GM18519 (cell line): ENCODE results near the gene PEAK3.

Experiments used
- ATAC-seq: cut with Tn5 transposase; IDR thresholded peaks from one replicate; pipeline ENCODE4 v1.9.1; 2021; ENCODE audit warnings: mild to moderate bottlenecking, moderate library complexity; ENCODE audit not compliant: unreplicated experiment, low FRiP score

Gene PEAK3

DNA sequence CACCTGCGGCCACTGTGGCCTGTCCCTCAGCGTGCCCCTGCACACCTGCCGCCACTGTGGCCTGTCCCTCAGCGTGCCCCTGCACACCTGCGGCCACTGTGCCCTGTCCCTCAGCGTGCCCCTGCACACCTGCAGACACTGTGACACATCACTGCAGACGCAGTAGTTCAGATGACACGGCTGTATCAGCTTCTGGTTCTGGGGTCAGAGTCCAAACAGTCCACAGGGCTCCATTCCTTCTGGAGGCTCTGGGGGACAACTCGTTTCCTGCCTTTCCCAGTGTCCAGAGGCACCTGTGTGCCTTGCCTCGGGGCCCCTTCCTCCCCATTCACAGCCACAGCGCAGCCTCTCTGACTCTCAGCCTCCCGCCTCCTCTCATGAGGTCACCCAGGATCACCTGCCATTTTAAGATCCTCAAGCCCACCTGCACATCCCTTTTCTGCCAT, 39.9 kb downstream of the PEAK3 start:
- no peak for ATAC-seq

DNA sequence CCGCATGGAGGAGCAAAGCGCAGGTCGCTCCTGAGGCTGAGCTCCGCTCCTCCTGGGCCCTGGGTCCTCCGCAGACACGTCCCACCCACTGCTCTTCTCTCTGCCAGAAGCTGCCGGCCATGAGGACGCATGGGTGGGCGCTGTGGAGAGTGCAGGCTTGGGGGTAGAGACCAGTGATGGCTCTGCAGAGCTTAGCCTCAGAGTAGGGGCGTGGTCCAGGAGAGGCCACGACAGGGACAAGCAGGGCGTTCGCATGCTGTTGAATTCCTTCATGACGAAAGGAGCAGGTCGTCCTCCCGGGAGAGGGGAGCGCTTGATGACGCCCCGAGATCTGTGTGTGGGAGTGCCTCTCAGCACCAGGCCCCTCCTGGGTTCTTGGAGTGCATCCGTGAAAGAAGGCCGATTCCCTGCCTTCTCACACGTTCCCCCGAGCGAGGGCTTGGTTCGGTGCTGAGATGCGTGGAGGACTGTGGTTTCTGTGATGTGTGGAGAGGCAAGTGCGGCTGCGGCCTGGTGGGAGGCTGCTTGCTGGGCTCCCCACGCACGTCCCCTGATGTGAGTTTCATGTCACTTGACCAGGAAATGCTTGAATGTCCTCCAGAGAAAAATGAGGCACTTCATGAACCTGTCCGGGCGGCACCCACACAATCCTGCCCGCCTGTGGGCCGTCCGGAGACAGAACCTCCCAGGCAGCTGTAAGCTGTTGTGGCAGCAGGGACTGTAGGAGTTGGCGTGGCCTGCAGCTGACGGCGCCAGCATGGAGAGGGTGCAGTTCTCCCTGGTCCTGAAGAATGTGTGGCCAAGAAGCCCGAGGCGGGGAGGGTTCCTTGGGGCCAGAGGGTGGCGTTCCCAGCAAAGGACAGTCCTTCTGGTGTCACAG, 40.9 kb downstream of the PEAK3 start:
- ATAC-seq = no peak

DNA sequence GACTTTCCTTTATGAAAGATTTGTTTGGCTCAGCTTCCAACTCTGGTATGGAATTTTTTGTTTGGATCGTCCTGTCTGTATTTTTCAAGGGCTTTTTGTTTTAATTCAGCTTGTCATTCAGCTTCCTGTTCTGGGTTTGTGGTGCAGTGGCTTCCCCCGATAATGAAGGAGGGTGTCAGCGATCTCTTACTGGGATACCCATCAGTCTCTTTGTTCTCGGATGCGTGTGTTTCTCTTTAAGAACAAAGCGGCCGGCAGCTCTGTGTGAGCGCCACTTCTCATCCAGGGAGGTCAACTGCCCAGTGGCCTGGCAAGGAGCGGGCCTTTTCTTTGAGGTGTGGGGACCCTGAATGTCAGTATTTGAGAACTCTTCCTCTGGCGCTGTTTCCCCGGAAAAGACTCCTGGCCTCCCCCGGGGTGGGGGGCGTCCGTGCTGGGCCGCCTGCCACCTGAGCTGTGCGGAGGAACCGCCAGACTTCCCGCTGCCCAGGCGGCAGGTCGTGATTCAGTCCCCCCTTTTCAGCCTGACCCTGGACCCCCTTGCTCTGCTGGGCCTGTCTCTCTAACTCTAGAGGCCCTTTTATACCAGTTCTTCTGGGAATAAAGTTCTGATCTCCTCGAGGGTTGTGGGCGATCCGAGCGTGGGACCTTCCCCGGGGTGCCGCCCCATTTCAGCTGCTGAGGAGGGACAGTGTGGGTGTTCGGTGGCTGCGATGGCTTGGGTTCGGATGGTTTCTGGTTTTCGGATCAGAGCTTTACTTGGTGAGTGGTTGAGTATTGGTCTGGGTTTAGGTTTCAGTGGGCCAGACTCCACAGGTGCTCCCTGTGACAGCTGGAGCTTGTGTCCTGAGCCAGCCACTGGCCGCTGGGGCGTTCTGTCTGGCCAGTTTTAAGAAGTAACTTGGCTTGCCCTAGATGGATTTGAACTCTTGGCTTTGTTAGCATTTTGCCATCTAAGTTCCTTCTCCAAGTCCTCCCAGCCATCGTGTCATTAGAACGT, 41.9 kb downstream of the PEAK3 start:
- no peak for ATAC-seq

DNA sequence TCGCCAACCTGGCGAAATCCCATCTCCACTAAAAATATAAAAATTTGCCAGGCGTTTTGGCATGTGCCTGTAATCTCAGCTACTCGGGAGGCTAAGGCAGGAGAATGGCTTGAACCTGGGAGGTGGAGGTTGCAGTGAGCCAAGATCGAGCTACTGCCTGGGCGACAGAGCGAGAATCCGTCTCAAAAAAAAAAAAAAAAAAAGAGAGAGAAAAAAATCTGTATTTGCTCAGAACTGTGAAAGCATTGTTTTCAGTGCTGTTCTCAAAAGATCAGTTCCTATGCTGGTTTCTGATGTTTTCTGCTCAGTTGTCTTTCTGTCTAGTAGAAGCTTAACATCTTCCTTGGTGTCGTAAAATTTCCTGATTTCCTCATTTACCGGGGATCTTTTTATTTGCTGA, 42.8 kb downstream of the PEAK3 start:
- no peak for ATAC-seq

DNA sequence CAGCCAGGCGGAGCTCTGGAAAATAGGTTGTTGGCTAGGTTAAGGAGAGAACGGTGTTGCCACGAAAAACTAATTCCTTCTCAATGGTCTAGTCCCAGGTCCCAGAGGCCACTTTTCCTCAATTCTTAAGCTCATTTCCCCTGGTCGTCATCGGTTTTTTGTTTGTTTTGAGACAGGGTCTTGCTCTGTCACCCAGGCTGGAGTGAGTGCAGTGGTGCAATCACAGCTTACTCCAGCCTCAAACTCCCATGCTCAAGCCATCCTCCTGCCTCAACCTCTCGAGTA, 44.2 kb downstream of the PEAK3 start:
- no peak for ATAC-seq

DNA sequence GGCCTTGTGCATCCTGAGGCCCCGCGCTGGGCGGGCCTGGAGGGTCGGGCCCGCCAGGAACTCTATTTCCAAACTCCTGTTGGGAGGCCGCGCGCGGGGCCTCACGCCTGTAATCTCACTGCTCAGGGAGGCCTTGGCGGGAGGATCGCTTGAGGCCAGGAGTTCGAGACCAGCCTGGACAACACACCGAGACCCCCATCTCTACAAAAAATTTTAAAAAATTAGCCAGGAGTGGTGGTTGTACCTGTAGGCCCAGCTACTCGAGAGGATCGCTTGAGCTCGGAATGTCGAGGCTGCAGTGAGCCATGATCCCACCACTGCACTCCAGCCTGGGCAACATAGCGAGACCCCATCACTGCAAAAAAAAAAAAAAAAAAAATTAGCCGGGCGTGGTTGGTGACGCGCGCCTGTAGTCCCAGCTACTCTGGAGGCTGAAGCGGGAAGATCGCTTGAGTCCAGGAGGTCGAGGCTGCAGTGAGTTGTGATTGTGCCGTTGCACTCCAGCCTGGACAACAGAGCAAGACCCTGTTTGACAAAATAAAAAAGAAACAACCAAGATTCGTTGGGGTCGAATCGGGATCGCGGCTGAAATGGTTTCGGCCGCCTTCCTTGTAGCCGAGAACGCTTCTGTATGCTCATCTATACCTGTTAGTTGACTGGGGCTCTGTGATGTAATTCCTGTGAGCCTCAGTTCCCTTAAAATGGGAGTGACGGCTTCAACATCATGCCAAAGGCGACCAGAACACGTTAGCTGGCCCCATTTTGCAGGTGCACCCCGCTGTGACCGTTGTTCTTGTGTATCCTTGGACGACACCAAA, 44.7 kb downstream of the PEAK3 start:
- no peak for ATAC-seq

DNA sequence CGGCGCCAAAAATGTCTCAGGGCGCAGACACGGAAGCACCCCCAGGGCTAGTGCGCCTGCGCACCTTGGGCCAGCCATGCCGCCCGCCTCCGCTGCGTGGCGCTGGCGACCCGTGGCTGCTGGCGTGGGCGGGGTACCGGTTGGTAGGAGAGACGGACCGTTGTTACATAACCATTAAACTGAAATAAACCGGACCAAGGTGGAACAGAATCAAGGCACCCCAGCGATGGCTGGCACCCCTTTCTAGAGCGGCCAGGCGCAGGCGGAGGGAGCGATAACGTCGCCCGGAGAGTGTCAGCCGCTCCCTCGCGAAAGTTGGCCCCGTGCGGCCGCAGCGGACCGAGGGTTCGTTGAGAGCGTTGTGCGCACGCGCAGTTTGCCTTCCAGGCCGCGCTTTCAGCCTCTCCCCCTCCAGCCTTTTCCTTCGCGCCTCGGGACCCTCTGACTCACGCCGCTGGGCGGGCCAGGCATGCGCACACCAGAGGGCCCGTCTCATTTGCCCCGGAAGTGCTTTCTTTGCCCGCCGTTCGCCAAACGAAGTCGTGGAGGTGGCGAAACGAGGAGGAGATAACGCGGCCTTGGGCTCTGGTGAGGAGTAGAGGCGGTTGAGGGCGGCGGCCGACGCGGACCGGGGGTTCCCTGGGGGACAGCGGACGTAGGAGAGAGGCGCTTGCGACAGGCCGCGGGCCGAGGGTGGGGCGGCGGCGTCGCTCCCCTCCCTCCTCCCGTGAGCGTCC, 45.5 kb downstream of the PEAK3 start, which contains the start of the genes PLEKHJ1 and SF3A2:
Gene PLEKHJ1 (minus strand): TSS at position 16 of the 737 bp plus-strand sequence. CDS start 81 bp downstream, outside the sequence.
Gene SF3A2 (plus strand): TSS at position 511 of the 737 bp plus-strand sequence. CDS start 6,595 bp downstream, outside the sequence.
- ATAC-seq = peak; percentile 52

DNA sequence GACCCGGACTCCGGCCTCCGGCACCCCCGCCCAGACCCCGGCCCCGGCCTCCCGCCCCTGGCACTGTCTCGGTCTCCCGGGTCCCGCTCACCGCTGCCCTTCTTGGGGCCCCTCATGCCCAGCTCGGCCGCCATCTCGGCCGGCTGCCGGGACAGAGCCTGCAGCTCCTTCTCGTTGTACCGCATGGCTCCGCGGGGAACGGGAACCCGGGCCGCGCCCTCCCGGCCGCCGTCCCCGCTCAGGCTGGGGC, 46.0 kb downstream of the PEAK3 start:
- no peak for ATAC-seq

DNA sequence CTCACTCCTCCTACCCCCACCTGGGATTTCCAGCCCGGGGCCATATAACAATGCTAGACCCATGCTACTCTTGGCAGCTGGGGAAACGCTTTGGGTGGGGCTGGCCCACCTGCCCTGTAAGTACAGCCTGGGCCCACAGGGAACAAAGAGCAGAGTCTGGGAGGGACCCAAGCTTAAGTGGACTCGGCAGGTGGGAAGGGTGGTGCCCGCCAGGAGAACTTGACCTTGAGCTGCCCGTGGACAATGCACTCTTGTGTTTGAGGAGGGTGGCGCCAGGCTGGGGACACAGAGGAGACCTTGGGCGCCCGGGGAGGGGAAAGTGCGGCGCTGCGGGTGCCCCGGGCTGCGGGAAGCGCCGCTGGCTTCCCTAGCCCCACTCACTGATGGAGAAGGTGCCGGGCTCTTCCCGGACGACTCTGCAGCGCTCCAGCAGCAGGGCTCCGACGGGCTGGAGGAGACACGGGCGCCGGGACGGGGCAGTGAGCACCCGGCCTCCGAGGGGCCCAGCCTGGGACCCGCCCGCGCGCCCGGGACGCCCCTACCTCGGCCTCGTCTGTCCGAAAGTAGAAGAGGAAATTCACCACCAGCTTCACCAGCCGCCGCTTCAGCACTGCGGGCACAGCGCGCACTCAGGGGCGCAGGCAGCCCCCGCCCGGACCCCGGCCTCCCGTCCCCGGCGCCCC, 46.5 kb downstream of the PEAK3 start:
- ATAC-seq = no peak

DNA sequence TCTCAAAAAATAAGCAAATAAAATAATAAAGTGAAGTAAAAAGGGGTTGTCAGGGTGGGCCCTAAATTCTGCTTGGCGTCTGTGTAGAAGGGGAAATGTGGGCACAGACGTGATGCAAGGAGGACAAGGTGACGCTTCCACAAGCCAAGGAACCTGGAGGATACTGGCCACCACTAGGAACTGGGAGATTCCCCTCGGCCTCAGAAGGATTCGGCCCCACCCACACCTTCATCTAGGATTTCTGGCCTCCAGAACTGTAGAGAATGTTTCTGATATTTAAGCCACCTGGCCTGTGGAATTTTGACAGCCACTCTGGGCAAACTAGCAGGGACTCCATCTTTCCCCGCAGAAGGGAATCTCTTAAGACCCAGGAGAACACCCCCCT, 47.0 kb downstream of the PEAK3 start:
- no peak for ATAC-seq

DNA sequence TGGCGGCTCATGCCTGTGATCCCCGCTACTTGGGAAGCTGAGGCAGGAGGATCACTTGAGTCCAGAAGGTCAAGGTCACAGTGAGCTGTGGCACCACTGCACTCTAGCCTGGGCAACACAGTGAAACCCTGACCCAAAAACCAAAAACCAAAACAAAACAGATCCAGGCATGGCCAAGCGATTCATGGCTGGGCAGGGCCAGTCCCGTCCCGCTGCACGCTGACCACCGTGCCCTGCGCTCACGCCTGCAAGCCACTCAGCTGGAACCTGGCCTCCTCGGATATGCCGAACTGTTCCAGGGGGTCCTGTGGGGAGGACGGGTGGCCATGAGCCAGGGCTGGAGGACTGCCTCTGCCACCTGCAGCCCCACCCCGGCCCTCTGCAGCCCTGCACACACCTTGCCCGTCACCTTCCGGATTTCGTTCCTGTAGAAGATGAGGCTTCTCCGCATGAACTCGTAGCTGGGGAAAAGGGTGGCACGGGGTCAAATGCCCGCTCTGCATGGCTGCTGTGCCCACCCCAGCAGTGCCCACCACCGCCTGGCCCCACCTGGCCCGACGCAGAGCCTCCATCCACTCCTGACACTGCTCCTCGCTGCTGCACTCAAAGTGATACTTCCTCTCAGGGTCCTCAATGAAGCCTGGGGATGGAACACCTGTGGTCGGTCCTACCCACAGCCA, 48.2 kb downstream of the PEAK3 start:
- ATAC-seq = no peak

DNA sequence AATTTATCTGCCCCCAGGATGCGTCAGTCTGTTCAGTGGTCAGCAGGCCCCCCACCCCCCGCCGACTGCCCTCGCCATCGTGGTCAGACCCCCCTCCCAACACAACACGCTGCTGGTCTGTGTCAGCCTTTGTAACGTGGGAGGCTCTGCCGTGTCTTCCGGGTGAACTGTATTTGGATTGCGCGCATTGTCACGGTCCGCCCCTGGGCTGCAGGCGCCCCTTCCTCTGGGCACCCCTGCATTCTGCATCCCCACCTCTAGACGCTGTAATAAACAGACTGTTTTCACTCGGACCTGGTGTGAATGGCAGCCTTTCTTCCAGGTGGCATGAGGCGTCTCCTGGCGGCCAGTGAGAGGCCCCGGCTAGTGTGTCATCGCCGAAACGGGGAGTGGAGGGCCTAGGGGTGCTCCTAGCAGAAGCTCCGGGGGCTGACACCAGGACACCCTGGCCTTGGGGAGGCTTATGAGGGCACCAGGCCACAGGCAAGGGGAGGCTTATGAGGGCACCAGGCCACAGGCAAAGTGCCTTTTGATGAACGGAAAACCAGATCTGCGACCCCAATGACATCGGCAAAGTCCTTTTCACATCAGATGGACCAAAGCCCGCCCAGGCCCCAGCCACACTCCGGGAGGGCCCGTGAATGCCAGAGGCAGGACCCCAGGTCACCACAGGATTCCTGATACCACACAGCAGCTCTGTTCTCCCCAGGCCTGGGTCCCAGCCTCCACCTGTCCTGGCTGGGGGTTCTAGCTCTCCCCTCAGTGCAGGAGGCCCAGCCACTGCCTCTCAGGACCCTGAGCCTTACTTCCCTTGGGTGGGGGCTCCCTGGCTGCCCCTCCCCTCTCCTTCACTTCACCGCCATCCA, 49.5 kb downstream of the PEAK3 start:
- no peak for ATAC-seq

DNA sequence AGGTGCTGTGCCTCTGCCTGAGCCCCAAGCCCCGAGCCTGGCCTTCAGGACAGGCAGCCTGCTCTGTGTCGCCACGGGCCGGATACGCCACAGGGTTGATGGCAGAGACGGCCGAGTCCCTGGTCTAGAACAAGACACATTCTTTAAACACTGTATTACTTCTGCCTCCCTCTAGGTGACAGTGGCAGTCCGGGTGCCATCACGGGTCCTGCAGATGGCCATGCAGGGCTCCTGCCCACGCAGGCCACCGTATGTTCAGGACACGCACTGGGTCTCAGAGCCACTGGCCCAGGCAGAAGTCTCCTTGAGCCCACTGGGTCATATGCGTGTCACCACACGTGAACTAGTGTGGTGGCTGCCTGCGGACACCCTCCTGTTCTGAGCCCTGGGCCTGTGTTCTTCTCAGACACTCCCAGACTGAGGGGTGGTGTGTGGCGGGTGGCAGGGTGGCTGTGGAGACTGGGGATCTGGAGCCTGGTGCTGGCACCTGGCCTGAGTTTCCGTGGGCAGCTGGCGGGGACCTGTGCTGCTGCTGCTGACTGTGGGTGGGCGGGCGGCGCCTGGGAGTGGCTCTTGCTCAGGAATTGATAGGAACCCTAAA, 50.3 kb downstream of the PEAK3 start:
- no peak for ATAC-seq

DNA sequence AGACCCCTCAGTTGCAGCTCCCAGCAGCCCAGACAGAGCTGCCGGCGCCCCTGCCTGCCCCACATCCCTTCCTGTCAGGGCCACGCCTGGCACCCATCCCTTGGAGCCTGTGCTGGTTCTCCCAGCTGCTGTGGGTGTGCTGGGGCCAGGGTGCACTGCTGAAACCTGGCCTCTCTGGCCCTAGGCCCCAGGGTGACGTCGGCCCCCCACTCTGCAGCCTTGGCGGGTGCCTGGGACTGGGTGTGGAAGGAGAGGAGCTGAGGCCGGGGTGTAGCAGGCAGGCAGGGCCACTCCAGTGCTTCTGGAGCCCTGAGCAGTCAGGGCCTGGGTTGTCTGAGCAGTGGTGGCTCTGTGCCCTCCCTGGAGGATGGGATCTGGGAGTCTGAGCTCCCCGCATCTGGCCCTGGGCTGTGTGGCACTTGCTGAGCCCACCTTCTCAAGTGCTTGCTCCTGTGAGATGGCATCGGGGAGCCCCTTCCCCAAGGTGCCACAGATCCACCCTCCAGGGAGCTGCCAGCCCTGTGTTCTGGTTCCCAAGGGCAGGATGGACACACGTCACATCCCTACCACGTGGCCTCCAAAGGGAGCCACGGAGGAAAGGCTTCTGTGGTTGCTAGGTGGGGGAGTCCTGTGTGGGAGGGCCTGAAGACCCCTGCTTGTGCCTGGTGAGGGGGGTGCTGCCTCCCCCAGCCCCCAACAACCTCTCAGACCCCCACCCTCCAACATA, 51.0 kb downstream of the PEAK3 start:
- no peak for ATAC-seq

DNA sequence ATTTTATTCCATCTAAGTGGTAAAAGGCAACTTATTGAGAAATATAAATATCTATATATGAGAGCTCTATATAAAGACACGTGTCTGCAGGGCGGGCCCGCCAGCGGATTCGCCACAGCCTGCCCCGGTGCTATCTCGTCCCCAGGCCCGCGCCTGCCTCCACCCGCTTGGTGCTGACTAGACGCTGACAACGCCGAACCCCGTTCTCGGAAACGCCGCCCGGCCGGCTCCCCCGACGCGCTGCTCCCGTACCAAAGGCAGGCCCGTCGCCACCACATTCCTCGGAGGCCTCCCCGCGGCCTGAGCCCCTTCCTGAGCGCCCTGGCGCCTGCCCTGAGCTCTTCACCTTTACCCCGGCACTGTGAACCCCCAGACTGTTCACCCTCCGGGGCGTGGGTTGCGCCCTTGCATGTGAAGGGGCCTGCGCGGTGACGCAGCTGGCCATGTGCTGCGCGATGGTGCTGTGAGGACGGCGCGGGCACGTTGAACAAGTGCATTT, 51.9 kb downstream of the PEAK3 start:
- no peak for ATAC-seq

DNA sequence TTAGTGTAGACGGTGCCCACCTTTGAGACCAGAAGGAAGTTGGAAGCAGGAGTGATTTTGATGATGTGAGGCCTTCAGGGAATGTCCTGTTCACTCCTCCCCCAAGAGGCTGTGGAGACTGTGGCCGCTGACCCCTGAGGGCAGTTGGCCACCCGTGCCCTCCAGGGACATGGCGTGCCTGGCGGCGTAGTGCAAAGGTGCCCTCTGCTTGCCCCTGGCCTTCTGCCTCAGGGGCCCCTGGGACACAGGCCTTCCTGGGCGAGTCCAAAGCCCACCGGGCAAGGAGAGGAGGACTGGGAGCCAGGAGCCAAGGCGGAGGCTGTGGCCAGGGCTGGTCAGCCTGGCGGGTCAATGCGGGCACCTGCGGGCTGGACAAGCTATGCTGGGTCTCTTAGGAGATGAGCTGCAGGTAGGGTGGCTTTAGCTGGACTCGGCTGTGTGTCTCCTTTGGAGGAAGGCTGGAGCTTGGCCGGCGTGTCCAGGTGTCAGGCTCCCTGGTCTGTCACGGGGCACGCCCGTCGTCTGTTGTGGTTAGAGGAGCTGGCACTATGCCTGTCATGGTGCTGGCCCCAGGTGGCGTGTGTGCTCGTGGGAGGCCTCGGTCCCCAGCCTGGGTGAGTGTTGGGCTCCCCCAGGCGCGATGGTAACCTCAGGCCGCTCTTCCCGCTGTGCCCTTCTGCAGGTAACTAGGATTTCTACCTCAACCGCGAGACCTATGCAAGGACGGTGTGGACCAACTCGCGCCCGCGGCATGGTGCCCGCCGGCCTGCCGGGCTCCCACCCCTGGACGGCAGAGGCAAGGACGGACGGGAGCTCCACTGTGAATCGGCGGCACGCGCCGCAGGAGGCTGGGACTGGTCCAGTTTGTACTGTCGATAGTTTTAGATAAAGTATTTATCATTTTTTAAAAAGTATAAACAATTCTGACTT, 52.6 kb downstream of the PEAK3 start:
- no peak for ATAC-seq
